ENCODE data around the gene RNASE9.

DNA sequence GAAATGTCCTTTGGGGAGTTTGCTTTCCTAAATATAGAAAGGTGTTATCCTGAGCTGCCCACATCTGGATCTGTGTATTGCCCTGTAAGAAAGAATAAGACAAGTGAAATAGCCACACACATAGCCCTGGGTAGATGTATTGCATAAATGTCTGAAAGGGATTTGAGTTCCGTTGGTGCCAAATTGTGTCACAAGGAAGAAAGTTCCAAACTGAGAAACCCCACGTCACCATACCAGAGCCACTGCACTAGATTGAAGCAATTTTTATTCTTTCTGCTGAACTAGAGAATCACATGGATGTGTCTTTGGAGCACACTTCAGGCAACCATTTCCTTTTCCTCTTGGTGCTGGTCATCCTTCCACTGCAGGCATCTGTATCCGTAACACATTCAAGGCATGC, 5.0 kb downstream of the RNASE9 start:
- no peak for TF ChIP-seq REST (IDR thresholded peaks at IDR 0.05; ENCODE audit: insufficient replicate concordance, low read depth)
- TF ChIP-seq, protein P1, sequence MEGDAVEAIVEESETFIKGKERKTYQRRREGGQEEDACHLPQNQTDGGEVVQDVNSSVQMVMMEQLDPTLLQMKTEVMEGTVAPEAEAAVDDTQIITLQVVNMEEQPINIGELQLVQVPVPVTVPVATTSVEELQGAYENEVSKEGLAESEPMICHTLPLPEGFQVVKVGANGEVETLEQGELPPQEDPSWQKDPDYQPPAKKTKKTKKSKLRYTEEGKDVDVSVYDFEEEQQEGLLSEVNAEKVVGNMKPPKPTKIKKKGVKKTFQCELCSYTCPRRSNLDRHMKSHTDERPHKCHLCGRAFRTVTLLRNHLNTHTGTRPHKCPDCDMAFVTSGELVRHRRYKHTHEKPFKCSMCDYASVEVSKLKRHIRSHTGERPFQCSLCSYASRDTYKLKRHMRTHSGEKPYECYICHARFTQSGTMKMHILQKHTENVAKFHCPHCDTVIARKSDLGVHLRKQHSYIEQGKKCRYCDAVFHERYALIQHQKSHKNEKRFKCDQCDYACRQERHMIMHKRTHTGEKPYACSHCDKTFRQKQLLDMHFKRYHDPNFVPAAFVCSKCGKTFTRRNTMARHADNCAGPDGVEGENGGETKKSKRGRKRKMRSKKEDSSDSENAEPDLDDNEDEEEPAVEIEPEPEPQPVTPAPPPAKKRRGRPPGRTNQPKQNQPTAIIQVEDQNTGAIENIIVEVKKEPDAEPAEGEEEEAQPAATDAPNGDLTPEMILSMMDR (IDR thresholded peaks at IDR 0.05; ENCODE audit: insufficient read depth, low read length): no peak
